ENCODE results near the gene HMG20A. TPM values are rescaled to one million over a fixed set of nuclear protein-coding genes. Genes with fewer than 3 reads are reported as not detected.

HMG20A gene
- total and polyA plus RNA-seq, 2 experiments from 2014 or later: 40.0 to 45.6 TPM

GRCh38 chr15:77532067-77532710 lies 111.5 kb downstream of the HMG20A start:
- no peaks in the 10 kb centered on the region for H3K36me3 ChIP-seq
- H3K4me3 ChIP-seq: no peak overlapping the region
- no peak overlapping the region for H3K27ac ChIP-seq
- TF ChIP-seq CTCF (IDR thresholded peaks at IDR 0.05; ENCODE audit: low read depth, low read length): no peak
- DNase-seq (ENCODE audit: low read depth in 1 of 2, low spot score in 1 of 2): no peak
- H3K4me1 ChIP-seq (ENCODE audit: low read depth): peaks cover 33% of the 10 kb centered on the region
- H3K27me3 ChIP-seq: no peaks in the 10 kb centered on the region
- no peaks in the 10 kb centered on the region for H3K9me3 ChIP-seq (ENCODE audit: low read depth)

- TF ChIP-seq CTCF (IDR thresholded peaks at IDR 0.05; ENCODE audit: low read depth, low read length): no peak
- H3K36me3 ChIP-seq: no peaks in the 10 kb centered on the region
- no peak overlapping the region for H3K27ac ChIP-seq
- H3K4me1 ChIP-seq (ENCODE audit: low read depth): peaks cover 28% of the 10 kb centered on the region
- no peaks in the 10 kb centered on the region for H3K27me3 ChIP-seq
- no peak for DNase-seq (ENCODE audit: low read depth in 1 of 2, low spot score in 1 of 2)
- H3K4me3 ChIP-seq: no peak overlapping the region
- H3K9me3 ChIP-seq (ENCODE audit: low read depth): no peaks in the 10 kb centered on the region
Observed at GRCh38 chr15:77532846-77533245, 112.2 kb downstream of the HMG20A start.

GRCh38 chr15:77533578-77534430 lies 113.1 kb downstream of the HMG20A start:
- no peak overlapping the region for H3K27ac ChIP-seq
- no peak for DNase-seq (ENCODE audit: low read depth in 1 of 2, low spot score in 1 of 2)
- H3K4me1 ChIP-seq (ENCODE audit: low read depth): peaks cover 18% of the 10 kb centered on the region

More at GRCh38 chr15:77533578-77534430, 113.1 kb downstream of the HMG20A start:
- H3K4me3 ChIP-seq: no peak overlapping the region
- TF ChIP-seq CTCF (IDR thresholded peaks at IDR 0.05; ENCODE audit: low read depth, low read length): no peak
- H3K27me3 ChIP-seq: no peaks in the 10 kb centered on the region
- no peaks in the 10 kb centered on the region for H3K9me3 ChIP-seq (ENCODE audit: low read depth)
- H3K36me3 ChIP-seq: no peaks in the 10 kb centered on the region

Other genes with a start within 250 kb of the HMG20A start
- gene PEAK1, start 784 bp upstream of the HMG20A start, total RNA-seq: 27.8 and 42.0 TPM in 2 replicates
- 15.8 and 23.6 TPM in 2 replicates for gene PEAK1, start 784 bp upstream of the HMG20A start, polyA plus RNA-seq
- 21.8 and 31.8 TPM in 2 replicates for gene LINGO1, start 212.0 kb downstream of the HMG20A start, total RNA-seq
- gene LINGO1, start 212.0 kb downstream of the HMG20A start, polyA plus RNA-seq: 37.0 and 75.4 TPM in 2 replicates

All from cardiac muscle cell (in vitro differentiated cells and primary cell).